SK-N-MC (cell line): ENCODE data around the gene MCF2L.

Source experiments
- EZH2 ChIP-seq: fragments of 200-600 bp; sonication (generic); IDR thresholded peaks from one replicate; pipeline ENCODE4 v1.6.1; 2017; ENCODE audit warnings: antibody characterized with exemption
- FOXP2 ChIP-seq: optimal IDR thresholded peaks from 2 replicates; pipeline ENCODE3; 2011; ENCODE audit warnings: mild to moderate bottlenecking, moderate library complexity; ENCODE audit not compliant: insufficient read depth; ENCODE audit errors: extremely low read length, control extremely low read depth
- POLR2AphosphoS5 ChIP-seq: IDR thresholded peaks from 2 replicates; pipeline ENCODE4 v1.6.1; 2012; ENCODE audit warnings: mild to moderate bottlenecking, low read depth, low read length, borderline replicate concordance

DNA sequence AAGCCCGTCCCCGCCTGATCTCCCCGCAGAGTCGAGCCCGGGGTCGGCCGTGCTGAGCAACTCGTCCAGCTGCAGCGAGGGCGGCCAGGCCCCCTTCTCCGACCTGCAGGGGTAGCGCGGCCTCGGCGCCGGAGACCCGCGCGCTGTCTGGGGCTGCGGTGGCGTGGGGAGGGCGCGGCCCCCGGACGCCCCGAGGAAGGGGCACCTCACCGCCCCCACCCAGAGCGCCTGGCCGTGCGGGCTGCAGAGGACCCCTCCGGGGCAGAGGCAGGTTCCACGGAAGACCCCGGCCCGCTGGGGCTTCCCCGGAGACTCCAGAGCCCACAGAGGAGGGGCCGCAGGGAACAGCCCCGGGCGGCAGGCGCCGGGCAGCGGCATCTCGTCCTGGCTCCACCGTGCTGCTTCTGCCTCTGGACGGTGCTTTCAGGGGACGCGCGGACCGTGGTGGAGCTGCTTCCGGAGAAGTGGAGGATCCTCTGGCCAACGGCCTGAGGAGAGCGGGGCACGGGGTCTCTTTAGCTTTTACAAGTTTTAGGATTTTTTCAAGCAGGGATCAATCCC, 127.8 kb downstream of the MCF2L start:
- no peak for TF ChIP-seq POLR2AphosphoS5
- no peak for TF ChIP-seq EZH2
- no peak for TF ChIP-seq FOXP2
